ENCODE data around the gene MYO1D.
"Not testable (repeated sequence)": the region's sequence is repeated elsewhere in the genome, so short reads cannot be mapped to it uniquely, and the experiment has no call there.

MYO1D gene

DNA sequence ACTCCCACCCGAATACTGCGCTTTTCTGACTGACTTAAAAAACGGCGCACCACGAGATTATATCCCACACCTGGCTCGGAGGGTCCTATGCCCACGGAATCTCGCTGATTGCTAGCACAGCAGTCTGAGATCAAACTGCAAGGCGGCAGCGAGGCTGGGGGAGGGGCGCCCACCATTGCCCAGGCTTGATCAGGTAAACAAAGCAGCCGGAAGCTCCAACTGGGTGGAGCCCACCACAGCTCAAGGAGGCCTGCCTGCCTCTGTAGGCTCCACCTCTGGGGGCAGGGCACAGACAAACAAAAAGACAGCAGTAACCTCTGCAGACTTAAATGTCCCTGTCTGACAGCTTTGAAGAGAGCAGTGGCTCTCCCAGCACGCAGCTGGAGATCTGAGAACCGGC, 10.5 kb upstream of the MYO1D start:
- not testable (repeated sequence) for DNase-seq

DNA sequence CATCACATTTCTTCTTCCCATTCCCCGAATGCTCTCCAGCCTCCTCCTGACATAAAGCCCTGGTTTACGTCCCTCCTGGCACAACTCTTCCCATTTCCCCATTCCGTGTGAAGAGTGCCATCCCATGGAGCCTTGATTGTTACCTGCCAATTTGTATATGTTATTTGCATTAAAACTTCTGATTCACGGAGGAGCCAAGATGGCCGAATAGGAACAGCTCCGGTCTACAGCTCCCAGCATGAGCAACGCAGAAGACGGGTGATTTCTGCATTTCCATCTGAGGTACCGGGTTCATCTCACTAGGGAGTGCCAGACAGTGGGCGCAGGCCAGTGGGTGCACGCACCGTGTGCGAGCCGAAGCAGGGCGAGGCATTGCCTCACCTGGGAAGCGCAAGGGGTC, 10.0 kb upstream of the MYO1D start:
- DNase-seq: not testable (repeated sequence)

DNA sequence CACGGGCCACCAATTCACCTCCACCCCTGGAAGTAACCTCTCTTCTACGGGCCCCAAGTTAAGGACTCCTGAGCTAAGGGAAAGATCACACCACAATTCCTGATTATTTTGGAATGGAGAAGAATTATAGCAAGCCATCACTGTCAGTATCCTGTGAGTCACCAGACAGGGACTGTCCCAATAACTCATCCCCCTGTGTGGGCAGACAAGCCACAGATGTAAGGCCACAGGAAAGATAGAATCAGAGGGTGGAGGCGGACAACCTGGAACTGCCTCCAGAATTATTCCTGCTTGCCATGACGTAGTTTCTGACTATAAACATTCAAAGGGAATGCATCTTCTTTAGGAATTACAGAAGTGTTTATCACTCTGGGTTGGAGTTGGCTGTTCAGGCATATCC, 5.8 kb upstream of the MYO1D start:
- peak; percentile 58 for DNase-seq

DNA sequence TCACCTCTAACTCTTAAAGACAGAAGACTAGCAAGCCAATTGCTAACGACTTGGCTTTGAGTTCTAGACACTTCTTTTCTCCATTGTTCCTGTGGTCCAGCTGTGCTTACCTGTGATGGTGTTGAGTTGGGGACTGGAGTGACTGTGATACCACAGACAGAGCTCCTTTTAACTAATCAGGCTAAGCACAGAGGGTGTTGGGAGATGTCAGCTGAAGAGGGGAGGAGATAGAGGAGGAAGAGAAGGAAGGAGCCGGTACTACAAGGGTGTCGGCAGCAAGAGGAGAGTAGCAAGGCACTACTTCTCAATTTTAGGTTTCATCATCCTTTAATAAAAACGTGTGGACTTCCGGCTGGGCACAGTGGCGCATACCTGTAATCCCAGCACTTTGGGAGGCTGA, 5.1 kb upstream of the MYO1D start:
- no peak for DNase-seq

DNA sequence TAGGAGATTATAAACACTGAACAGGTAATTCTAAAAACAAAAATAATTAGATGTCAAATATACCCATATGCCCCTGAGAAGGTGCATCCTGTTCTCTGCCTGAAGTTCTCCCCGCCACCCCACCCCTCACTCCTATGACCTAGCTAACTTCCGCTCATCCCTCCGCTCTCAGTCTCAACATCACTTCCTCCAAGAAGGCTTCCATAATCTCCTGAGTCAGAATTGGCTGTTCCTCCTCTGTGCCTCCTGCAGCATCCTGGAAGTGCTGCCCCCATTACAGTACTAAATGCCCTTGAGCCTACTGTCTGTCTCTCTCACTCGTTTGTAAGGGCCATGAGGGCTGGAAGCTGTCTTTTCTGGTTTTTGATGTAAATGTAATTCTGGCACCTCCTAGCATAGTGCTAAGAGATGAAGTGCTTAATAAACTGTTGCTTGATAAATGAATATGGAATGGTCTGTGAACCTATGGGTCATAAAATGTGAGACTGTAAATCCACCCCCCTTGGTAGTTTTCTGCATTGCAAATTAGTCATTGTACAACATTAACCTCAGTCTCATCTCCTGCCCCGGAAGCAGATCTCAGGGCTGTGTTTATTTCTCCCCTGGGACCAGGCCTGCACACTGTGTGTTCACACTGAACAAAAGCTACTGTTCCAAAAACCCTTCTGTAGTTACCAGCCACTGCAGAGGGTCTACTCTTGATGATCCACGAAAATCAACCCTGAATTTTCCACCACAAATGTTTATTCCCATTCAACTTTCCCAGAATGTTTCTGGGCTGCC, 3.9 kb upstream of the MYO1D start:
- DNase-seq: no peak

DNA sequence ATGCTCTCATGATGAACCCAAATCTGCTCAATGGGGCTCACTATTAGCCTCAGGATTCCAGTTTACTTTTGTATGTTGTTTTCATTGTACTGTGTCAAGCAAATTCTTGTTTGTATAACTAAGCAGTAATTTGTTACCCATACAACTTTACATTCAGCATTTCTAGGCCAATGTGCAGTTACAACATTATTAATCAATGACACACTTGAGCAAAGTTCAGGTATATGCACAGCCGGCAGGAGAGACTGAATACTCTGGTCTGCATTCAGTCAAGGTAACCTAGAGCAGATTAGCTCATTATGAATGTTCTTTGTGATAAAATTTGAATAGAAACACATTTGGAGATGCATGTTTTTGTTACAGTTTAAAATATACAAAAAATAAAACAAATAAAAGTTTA, 2.2 kb upstream of the MYO1D start:
- no peak for DNase-seq

DNA sequence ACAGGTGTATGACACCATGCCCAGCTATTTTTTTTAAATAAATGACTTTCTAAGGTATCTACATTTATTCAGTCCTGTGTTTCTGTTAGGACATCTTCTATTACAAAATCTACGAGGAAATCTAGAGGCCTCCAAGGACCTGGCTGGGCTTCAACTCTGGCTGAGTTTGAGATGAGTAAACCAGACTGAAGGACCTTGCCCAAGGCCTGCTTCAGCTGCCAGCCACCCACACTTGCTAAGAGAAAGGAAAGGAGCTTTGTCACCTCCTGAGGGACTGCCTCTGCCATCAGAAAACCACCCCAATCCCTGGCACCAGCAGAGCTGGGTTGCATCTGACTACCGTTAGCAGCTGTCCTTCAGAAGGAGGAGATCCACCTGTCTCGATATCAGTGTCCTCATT, 1.3 kb upstream of the MYO1D start:
- DNase-seq: no peak

DNA sequence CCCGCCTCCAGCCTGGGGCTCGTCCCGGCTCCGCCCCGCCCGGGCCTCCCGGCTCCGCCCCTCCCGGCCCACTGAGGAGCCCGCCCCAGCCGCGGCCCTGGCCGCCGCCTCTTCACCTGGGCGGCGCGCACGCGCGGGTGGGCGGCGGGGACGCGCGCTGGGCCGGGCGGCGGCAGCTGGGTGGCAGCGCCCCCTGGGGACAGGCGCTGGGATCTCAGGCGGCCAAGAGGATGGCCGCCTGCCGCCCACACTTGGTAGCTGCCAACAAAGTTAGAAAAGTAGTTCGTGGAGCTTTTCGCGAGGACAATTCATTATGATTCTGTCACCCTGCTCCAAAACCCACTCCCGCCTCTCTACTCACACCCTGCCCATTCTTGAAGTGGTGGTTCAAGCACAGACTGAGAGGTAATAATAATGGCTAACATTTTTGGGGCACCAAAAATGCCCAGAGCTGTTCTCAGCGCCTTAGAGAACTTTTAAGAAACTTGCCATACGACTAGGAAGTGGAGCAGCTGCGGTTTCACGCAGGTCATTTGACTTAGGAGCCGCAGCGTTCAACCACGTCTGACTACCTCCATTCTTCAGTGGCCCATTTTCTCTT, 340 bp upstream of the MYO1D start:
- DNase-seq: peak; percentile 92

DNA sequence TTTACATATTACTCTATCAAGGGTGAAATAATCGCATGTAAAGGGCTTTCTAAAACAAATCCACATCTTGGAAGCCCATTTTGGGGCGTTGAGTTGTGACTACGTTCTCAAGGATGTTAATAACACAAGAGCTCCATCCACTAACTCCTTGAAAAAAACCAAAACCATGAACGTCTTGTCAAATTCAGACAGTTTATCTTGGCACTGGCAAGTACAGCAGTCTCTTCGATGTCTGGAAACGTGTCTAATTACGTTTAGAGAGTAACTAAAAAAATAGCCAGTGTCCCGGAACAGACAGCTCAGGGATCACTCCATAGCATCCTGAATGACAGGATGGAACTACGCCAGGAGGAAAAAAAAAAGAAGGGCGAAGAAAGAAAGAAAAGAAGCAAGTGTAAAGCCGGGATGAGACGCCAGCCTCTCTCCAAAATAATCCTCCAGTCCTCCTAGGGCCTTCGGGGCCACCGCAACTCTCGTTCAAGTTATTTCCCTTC, 954 bp downstream of the MYO1D start:
- no peak for DNase-seq

DNA sequence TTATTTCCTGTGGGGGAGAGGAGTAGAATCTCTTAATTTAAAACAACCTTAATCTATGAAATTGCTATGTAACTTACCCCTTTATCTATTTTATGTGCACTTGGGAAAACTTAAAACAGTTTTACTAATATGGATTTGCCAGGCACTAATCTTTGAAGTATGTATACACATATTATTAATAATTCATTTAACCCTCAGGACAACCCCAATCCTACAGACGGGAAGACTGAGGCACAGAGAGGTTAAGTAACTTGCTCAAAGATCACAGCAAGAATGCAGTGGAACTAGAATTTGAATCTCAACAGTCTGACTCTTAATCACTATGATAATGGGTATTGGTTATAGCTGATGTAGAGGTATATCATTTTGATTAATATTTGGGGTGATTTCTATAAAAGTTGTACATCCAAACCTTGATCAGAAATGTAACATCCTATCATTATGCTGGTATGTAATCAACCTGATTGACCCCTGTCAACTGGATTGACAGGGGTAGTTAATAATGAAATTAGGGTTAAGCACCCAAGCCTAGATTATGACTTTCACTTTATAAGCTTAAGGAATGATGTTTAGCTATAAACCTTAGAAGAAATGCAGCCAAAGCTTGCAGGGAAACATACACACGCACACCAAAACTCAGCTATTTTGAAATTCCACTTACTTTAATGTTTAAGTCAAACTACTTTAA, 1.6 kb downstream of the MYO1D start:
- DNase-seq: no peak

DNA sequence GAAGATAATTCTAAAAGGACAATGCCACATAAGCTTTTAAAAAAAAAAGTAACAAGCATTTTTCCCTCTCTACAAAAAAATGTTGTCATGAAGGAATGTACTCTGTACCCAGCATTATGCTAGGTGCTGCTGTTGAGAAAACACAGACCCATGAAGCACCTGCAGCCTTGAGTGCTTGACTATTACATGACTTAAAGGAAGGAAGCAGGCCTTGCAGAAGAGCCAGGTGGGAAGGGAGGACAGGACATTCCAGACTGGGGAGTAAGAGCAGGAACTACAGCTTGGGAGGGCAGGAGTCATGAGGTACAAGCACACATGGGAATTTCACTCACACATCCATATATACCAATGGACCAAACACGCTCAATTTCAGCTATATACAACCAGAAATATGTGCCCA, 3.8 kb downstream of the MYO1D start:
- no peak for DNase-seq

DNA sequence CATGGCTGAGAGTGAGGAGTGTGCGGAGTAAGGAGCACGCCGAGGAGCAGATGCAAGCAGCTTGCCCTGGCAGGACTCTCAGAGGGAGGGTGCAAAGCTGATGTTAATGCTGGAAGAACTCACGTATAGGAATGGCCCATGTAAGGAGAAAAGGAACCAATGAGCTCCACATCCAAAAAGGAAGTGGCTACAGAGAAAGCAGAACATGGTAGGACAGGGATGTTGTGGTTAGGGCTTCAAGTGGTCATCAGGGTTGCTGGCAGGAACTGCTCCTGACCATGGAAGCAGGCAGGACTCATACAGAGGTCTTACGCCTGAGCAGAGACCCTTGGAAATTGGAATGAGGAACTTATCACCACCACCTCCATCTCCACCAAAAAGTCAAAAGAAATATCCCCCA, 5.2 kb downstream of the MYO1D start:
- no peak for DNase-seq

DNA sequence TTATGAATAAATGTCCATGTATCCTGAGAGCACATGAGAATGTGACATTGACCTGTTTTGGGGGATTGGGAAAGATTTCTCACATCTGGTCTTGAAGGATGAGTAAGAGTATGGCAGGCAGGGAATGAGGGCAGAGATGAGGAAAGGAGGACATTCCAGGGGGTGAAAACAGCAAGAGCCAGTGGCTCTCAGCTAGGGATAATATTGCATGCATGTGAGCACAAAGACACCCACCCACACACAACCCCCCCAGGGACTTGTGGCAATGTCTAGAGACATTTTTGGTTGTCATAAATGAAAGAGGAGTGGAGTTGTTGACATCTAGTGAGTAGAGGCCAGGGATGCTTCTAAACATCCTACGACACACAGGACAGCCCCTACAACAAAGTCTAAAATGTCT, 6.0 kb downstream of the MYO1D start:
- no peak for DNase-seq

DNA sequence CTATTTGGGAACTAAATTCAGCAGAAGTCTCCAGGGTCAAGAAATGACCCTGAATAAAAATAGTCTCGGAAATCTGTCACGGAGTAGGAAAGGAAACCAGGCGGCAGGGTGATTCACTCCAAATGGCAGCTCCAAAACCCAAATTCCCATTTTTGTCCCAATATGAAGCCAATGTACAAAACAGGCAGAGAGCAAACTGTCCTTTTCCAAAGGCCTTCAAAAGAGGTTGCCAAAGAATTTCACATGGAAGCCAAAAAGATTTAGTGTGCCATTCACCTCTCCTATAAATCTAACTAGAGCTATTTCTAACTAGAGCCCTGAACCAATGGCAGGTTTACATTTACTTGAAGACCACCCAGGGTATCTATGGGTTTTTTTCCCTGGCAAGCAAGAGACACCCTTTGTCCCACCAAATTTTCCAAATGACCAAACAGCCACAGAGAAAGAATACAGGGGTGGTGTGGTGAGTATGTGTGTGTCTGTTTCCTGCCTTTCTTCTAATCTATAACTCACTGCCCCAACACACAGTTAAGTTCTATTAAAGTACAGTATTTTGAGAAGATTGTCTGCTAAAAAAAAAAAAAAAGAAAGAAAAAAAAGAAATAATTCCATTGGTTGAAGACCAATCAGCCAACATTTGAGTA, 6.8 kb downstream of the MYO1D start:
- no peak for DNase-seq

DNA sequence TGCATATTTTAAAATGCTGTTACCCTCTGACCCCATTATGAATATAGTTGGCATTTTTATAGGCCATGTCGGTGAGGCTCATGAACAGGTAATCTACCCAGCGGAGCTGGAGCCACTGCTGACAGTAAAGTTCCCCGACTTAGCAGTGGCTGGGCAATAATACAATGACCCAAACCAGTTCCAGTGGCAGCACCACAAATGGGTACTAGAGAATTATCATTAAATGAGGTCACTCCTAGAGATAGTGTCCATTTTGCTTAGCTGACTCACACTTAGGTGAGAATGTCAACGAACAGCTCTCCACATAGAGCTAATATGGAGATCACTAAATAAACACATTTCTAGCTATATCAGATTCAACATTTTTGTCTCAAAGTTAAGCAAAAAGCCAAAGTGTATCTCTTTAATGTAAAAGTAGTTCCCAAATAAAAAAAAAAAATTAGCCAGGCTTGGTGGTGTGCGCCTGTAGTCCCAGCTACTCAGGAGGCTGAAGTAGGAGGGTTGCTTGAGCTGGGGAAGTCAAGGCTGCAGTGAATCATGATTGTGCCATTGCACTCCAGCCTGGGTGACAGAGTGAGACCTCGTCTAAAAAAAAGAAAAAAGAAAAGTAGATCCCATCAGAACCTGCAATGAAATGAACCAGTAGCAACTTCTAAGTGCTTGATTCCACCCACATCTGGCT, 7.4 kb downstream of the MYO1D start:
- no peak for DNase-seq

DNA sequence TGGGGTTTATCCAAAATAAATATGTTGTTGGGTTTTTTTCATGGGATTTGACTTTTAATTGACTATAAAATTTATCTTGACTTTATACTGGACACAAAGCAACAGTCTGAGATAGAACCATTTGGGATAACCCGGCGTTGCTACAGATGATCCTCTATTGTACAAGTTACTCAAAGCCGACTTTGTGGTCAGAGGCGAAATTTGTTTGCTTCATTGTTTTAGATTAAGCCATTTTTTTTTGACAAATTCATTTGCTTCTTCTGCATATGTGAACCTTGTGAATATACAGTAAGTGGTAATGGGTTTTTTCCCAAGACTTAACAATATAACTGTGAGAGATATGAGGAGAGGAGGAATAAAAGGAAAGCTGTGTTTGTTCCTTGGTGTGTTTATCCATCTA, 11.8 kb downstream of the MYO1D start:
- no peak for DNase-seq

DNA sequence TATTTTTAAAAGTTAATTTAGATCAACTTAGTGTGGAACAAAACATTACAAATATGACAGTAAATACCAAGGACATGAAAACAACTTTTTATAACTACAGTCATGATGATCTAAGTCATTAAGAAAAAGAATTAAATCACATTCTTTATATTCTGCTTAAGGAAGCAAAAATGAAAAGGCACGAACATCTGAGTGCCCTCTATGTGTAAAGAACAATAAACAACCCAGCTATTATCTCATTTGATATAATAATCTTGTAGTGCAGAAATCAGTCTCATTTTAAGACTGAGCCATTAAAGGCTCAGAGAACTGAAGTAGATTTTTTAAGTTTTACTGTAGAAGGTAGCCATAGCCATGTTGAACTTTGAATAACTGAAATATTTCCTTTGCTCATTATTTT, 13.4 kb downstream of the MYO1D start:
- no peak for DNase-seq

DNA sequence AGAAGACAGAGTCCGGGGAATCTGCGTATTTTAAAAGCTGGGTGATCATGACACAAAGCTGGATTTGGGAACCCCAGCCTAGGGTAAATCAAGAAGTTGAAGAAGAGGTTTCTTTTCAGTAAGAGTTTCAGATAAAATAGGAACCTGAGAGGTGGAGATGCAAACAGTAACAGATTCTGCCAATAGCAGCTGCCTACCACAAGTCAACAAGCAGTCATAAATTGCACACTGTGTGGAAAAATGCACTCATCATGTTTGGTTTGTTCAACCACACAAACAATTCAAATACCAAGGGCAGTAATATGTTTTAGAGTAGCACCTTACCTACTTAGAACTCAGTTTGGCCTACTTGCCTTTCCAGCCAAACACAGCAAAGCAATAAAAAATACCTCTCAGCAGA, 14.0 kb downstream of the MYO1D start:
- no peak for DNase-seq

DNA sequence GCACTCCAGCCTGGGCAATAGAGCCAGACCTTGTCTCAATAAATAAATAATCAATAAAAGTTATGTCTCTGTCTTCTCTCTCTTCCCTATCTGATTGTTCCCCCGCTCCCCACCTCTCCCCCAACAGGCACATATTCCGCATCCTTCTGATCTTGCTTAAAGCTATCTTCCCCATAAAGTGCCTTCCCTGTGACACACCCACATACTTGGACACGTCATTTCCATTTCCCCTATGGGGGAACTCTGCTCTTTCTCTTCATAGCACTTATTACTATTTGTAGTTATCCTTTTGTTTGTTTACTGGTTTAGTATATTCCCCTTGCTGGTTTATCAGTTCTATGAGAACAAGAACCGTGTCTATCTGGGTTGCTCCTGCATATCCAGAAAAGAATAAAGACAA, 14.9 kb downstream of the MYO1D start:
- DNase-seq: no peak

DNA sequence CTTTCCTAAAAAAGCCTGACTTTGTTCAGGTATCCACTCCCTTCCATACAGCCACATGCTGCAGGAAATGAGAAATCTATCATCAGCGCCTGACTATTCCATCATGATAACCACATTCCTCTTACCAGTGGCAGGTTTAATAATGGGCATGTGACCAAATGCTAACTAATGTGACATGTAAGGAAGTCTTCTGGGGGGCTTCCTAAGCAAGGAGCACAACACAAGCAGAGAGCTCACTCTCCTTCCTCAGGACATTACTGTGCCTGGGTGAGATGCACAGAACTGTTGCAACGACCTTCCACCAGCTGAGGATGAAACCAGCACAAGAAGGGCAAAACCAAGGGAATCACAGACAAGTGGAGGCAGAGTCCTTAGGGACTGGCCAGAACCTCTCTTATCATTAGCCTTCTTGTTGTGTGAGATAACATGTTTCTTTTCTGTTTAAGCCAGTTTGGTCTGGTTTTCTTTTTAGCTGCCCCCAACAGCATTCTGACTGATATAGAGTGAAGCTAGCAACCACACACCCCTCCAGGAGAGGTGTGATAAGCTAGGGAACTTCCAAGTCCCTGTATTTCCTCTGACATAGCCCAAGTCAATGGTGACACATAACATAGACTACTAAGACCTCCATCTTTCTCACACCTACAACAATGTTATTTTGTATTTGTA, 16.9 kb downstream of the MYO1D start:
- DNase-seq: no peak

DNA sequence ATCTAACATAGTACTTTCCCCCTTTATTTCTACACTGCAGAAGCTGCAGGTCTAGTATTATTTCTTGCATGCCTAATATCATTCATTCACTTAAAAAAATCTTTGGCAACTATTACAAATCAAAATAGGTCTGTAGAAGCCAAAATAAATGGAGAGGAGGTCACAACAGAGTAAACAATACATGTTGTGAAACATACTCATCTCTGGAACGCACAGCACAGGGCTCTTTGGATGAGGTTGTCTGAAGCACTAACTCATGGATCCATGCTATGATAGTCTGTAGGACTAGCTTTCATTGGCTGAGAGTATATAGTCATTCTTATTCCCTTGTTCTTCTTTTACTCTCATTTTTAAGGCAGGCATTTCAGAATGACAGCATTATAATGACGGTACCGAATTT, 21.3 kb downstream of the MYO1D start:
- no peak for DNase-seq

DNA sequence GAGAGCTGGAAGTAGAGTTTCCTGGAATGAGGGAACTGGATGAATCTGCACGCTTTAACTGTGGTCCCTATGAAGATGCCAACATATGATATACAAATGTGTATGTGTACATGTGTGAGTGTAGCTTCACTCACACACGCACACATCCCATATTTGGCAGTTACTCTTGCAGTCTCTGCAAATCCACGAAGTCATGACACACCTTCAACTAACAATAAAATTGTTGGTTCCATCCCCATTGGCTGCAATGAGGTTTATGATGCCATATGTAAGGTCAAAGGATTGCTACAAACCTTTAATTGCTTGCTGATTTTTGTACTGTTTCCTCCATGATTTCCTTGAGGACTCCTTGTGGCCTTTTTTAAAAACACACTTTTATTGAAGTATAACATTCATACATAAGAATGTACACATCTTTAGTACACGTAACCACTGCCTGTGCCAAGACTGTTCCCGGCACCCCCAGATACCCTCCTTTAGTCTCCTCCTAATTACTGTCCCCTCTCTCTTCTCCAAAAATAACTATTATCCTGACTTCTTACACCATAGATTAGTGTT, 22.0 kb downstream of the MYO1D start:
- DNase-seq: no peak
